GM12878 (cell line): ENCODE data around the gene RNF126. TPM values are rescaled to one million over a fixed set of nuclear protein-coding genes. Genes with fewer than 3 reads are reported as not detected.

Experiments
- ATAC-seq: fragments of 200-7000 bp; cut with Tn5 transposase; 3 replicates; pipeline ENCODE4 v1.9.1; 2020; ENCODE audit warnings: mild to moderate bottlenecking, moderate library complexity
- BruUV-seq: library from RNA; stranded (reverse); fragments of 400-500 nt; replicated peaks from 2 replicates; lab custom pipeline; 2021; lab: Mats Ljungman, UMichigan
- CTCF ChIA-PET: fragments of 300-600 bp; sonication (Branson Sonifier 250); formaldehyde crosslinking; extraction: SDS; loops from one replicate; lab custom pipeline; 2021; ENCODE audit warnings: inconsistent platforms; lab: Yijun Ruan, JAX
- POLR2A ChIA-PET: fragments of 350-600 bp; formaldehyde crosslinking; extraction: SDS; loops from one replicate; lab custom pipeline; 2021; ENCODE audit warnings: inconsistent platforms; lab: Charles Lee
- RAD21 ChIA-PET: fragments of 300-600 bp; sonication (Branson Sonifier 250); formaldehyde crosslinking; loops from one replicate; lab custom pipeline; 2023; ENCODE audit warnings: antibody characterized with exemption; ENCODE audit not compliant: unreplicated experiment; lab: Charles Lee
- SMC1A ChIA-PET: fragments of 300-600 bp; sonication (Branson Sonifier 250); formaldehyde crosslinking; loops from one replicate; lab custom pipeline; 2023; ENCODE audit not compliant: unreplicated experiment, uncharacterized antibody; lab: Charles Lee
- DNase-seq: peaks from one replicate; pipeline ENCODE4 v3.0.0-alpha.2; 2011; ENCODE audit warnings: low read depth, low spot score
- FAIRE-seq: peaks from 3 replicates; lab custom pipeline; 2011; peaks lifted over from hg19 to GRCh38; lab: Jason Lieb, UNC
- H2AFZ ChIP-seq: 2 replicates; pipeline ENCODE4 v1.6.0; 2011; ENCODE audit warnings: low read depth, low read length, control low read depth; ENCODE audit not compliant: control insufficient read depth
- H3K27ac ChIP-seq: 2 replicates; pipeline ENCODE4 v1.5.1; 2011; ENCODE audit warnings: control low read depth; ENCODE audit not compliant: control insufficient read depth, insufficient read depth
- H3K27me3 ChIP-seq, 2 experiments: replicated peaks in 1 of 2; 2 replicates each; pipeline versions ENCODE4 v1.6.0 to v1.6.1; 2011; ENCODE audit warnings: low read length in 1 of 2; ENCODE audit not compliant: control insufficient read depth in 2 of 2, insufficient read depth in 2 of 2
- H3K36me3 ChIP-seq, 2 experiments: 2 replicates each; pipeline ENCODE4 v1.5.1; 2011; ENCODE audit warnings: low read length in 1 of 2; ENCODE audit not compliant: control insufficient read depth in 2 of 2, insufficient read depth in 2 of 2
- H3K4me1 ChIP-seq: 2 replicates; pipeline ENCODE4 v1.6.1; 2011; ENCODE audit warnings: mild to moderate bottlenecking, low read length, moderate library complexity, mixed read lengths; ENCODE audit not compliant: control insufficient read depth, insufficient read depth
- H3K4me2 ChIP-seq: 2 replicates; pipeline ENCODE4 v1.6.0; 2011; ENCODE audit warnings: control low read depth; ENCODE audit not compliant: control insufficient read depth, insufficient read depth
- H3K4me3 ChIP-seq: fragments of 200-600 bp; sonication (generic); 2 replicates; pipeline ENCODE4 v1.5.1; 2016
- H3K79me2 ChIP-seq: 2 replicates; pipeline ENCODE4 v1.6.0; 2011; ENCODE audit warnings: low read length; ENCODE audit not compliant: control insufficient read depth, insufficient read depth
- H3K9ac ChIP-seq: 2 replicates; pipeline ENCODE4 v1.8.0; 2011; ENCODE audit warnings: low read length, control low read depth, mixed read lengths; ENCODE audit not compliant: control insufficient read depth, insufficient read depth
- H3K9me3 ChIP-seq: replicated peaks from 3 replicates; pipeline ENCODE4 v1.5.1; 2011; ENCODE audit warnings: mild to moderate bottlenecking, low read length; ENCODE audit not compliant: control insufficient read depth, insufficient read depth
- H4K20me1 ChIP-seq: 2 replicates; pipeline ENCODE4 v1.6.0; 2011; ENCODE audit not compliant: control insufficient read depth, insufficient read depth
- CBX5 ChIP-seq: sonication (generic); IDR thresholded peaks from 2 replicates; pipeline ENCODE4 v1.6.1; 2016; ENCODE audit warnings: low read depth, moderate library complexity, mild to moderate bottlenecking, inconsistent platforms
- EP300 ChIP-seq, 2 experiments: fragments of 150-350 bp in 1 of 2; IDR thresholded peaks; 2 replicates each; pipeline ENCODE4 v1.6.1; 2011 to 2012; ENCODE audit warnings: low read depth in 2 of 2, low read length in 2 of 2, borderline replicate concordance in 1 of 2, improper control_type of control experiment in 1 of 2, inconsistent platforms in 1 of 2; ENCODE audit not compliant: control insufficient read depth in 1 of 2
- FOXM1 ChIP-seq: IDR thresholded peaks from 2 replicates; pipeline ENCODE4 v1.6.1; 2012; ENCODE audit warnings: low read depth, mild to moderate bottlenecking, inconsistent platforms, low read length, moderate library complexity
- RFX5 ChIP-seq: IDR thresholded peaks from 2 replicates; pipeline ENCODE4 v1.6.1; 2011; ENCODE audit warnings: low read depth, low read length, improper control_type of control experiment
- SIX5 ChIP-seq: IDR thresholded peaks from 2 replicates; pipeline ENCODE4 v1.6.1; 2011; ENCODE audit warnings: mild to moderate bottlenecking, low read depth, low read length, moderate library complexity; ENCODE audit not compliant: severe bottlenecking
- WGBS: methylation state at CpG from one replicate; pipeline ENCODE4 v1.1.6; 2016; ENCODE audit warnings: low lambda C conversion rate; ENCODE audit not compliant: insufficient replicate concordance, insufficient coverage; ENCODE audit errors: missing lambda C conversion rate; 5-methylcytosine and 5-hydroxymethylcytosine counted together
- in situ Hi-C: fragments of 300-500 bp; cut with MboI; formaldehyde crosslinking; loops from 9 replicates; pipeline ENCODE4 v1.14.3; 2018; ENCODE audit warnings: mixed read lengths
- intact Hi-C: fragments of 100-400 bp; cut with micrococcal nuclease; formaldehyde crosslinking; loops from one replicate; pipeline ENCODE4 v1.14.2; 2022; ENCODE audit not compliant: unreplicated experiment
- polyA plus RNA-seq, 11 experiments: library from polyadenylated mRNA; depleted of rRNA in 4 of 11; unstranded in 6 of 11; stranded (reverse) in 5 of 11; fragments of >200 nt; fragmentation: Nextera tagmentation in 4 of 11; fragmentation: Illumina TruSeq in 1 of 11; extraction: Ambion mirVana in 4 of 11; extraction: Trizol in 1 of 11; gene quantifications; 1 replicate in 1 of 11; 2 replicates in 10 of 11; pipeline versions ENCODE4 v1.2.1 to v1.2.3, GENCODE V29; 2011 to 2016; ENCODE audit warnings: inconsistent platforms in 2 of 11, missing spikeins in 2 of 11, low read depth in 1 of 11
- total RNA-seq, 4 experiments: library from RNA; depleted of rRNA in 3 of 4; stranded (reverse); fragments of >200 nt in 3 of 4; fragmentation: Illumina TruSeq in 1 of 4; extraction: Trizol in 1 of 4; gene quantifications; 2 replicates each; pipeline versions ENCODE4 v1.2.1 to v1.2.3, GENCODE V29; 2013 to 2021
- TF ChIP-seq, protein P1 (sequence below): IDR thresholded peaks from 2 replicates; pipeline ENCODE4 v1.6.1; 2011; ENCODE audit warnings: low read depth, low read length, improper control_type of control experiment, borderline replicate concordance

The RNF126 gene
- total and polyA plus RNA-seq, 10 of the 15 experiments (the other 5 are each of a cell fraction or from before 2014, with no cell fraction given): 0.45 to 100 (median 50.6) TPM

DNA sequence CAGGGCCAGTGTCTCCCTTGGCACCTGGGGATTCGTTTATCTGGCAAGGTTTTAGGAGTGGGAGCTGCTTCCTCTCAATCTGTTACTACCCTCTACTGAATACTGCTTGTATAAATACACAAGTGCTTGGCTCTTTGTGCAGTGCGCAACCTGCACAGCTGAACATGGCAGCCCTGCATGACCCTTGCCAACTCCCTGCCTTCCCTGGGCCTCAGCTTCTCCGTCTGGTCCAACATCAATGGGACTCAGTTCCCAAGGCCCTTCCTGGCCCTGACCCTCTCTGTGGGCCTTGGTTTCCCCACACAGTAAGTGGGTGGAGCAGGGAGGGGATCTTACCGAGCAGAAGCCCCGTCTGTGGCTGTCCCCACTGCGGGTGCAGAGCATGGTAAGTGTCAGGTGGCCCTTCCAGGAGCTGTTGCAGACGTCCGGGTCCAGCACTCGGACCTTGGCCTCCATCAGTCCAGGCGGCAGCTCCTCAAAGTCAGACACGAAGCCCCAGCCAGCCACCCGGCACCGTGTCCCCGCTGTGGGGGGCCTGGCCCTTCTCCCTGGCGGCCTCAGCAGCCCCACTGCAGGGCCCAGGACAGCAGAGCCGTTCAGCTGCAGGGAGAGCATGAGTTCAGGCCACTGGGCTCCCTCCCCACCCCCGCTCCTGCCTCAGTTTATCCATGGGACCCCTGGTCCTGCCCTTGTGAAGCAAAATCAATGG lies 23.7 kb upstream of the RNF126 start:
- 41% methylated on average over 16 of the region's 17 CpGs for WGBS
- Histone ChIP-seq H2AFZ (no peak overlapping the region), H3K4me1 (no peaks in the 10 kb centered on the region), H3K4me3 (no peak overlapping the region), H3K27ac (no peak overlapping the region), H3K36me3 (no peaks in the 10 kb centered on the region), H3K27me3 (no peaks in the 10 kb centered on the region), H3K4me2 (no peak overlapping the region), H3K9me3 (no peaks in the 10 kb centered on the region), H4K20me1 (no peaks in the 10 kb centered on the region), H3K79me2 (no peaks in the 10 kb centered on the region), H3K9ac (no peak overlapping the region)
- ChIA-PET POLR2A (interaction anchor here (0.6 kb wide), 1 partner anchor 55 kb away, joined by 3 read pairs; no protein-coding TSS in a partner anchor), CTCF (no interaction called here), SMC1A (no interaction called here), RAD21 (no interaction called here)
- no peak for FAIRE-seq
- no TSS peak for BruUV-seq
- no peak for DNase-seq
- intact Hi-C loops (no loop called here), in situ Hi-C loops (no loop called here)
- TF ChIP-seq EP300 (IDR thresholded peaks at IDR 0.05; ENCODE audit: borderline replicate concordance in 1 of 2, control insufficient read depth in 1 of 2, low read depth in 2 of 2, low read length in 2 of 2) (no peak), RFX5 (no peak), CBX5 (no peak), SIX5 (no peak), FOXM1 (no peak)
- TF ChIP-seq, protein P1, sequence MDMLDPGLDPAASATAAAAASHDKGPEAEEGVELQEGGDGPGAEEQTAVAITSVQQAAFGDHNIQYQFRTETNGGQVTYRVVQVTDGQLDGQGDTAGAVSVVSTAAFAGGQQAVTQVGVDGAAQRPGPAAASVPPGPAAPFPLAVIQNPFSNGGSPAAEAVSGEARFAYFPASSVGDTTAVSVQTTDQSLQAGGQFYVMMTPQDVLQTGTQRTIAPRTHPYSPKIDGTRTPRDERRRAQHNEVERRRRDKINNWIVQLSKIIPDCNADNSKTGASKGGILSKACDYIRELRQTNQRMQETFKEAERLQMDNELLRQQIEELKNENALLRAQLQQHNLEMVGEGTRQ: no peak
- ATAC-seq: no peak
